NCI-H524 (cell line): ENCODE measurements around the gene KLHDC7B.
A peak's percentile ranks its signal among the peaks of the same experiment; 100 is the strongest.

Source experiments
- DNase-seq, 2 experiments: peaks; one replicate each; lab custom pipeline; 2025; lab: John Stamatoyannopoulos, UW

KLHDC7B gene

DNA sequence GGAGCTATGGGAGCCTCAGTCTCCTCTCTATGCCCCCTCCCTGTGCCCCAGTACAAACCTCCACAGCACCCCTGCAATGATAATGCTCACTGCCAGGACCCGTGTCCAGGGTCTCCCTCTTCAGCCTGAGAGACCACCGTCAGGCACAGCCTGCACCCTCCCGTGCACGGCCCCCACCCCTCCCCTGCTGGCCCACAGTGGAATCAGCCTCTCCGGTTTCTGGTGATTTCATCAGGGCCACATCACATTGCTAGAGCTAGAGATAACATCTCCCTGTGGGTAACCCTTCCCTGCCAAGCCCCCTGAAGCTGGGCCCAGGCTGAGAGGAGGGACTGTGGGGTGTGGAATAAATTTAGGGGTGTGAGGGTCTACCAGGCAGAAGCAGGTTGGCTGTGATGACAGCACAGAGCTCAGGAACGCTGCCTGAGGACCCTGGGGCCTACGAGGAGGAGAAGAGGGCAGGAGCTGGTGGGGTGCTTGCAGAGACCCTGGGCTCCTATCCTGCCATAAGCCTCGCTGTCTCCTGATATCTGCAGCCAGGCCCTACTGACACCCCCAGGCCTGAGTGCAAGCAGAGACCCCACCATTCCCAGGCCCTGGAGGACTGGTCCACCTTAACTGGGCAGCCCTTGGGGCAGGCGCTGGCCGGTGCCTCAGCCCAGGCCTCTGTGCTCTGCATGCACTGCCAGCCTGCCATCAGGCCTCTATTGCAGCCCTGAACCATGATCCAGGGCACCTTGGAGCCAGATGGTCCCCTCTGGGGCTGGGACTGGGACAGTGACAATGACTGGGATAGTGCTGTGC lies at the start of gene KLHDC7B:
Gene KLHDC7B (plus strand): TSS at position 378 of the 804 bp plus-strand sequence. CDS start 345 bp downstream, at position 723.
- DNase-seq = peak in 1 of 2 experiments; percentile 31

DNA sequence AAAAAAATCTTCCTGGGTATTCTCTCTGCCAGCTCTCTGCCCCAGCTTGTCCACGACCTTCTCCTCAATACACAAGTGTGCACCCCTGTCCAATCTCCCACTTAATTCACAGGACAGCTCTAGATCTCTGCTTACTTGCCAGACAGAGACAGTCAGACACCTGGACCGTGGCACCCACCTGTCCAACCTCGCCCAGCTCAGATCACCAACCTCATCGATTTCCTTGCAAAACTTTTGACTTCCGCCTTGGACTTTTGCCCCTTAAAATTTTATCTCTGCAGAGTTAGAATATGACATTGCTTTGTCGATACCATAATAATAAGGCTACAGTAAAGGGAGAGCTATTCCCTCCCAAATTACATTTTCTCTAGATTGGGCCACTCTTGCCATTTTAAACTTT lies 48.6 kb upstream of the KLHDC7B start:
- no peak for DNase-seq

DNA sequence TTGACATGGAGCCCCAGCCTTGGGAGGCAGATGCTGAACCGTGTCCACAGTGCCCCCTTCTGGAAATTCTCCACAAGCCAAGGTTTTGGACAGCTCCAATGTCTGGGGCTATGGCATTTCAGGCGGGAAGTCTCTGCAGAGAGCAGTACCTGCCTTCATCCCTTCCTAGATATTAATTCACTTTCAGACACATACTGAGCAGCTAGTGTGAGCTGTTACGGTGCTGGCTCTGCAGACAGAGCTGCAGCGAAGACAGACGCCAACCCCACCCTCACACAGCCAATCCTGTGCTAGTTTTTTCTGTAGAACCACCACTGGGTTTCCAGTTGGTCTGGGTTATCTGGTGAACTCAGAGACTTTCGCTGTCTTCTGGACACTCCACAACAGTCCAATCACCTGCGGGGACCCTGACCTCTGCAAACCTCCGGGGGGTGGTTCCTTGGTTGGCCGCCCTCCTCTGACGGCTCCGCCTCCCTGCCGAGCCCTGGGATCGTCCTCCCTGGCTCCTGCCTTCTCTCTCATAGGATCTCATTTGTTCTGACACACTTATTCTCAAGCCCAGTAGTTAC lies 47.3 kb upstream of the KLHDC7B start:
- peak; percentile 36 to 86 for DNase-seq

DNA sequence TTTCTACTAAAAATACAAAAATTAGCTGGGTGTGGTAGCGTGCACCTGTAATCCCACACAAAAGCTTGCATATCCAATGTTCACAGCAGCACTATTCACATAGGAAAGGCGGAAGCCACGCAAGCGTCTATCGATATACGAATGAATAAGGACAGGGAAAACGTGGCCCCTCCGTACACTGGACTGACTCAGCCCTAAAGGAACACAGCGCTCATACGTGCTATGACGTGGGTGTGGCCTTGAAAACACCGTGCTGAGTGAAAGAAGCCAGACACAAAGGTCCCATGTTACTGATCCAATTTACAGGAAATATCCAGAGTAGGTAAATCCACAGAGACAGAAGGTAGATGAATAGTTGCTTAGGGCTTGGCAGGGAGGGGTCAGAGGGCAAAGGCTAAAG lies 45.2 kb upstream of the KLHDC7B start:
- no peak for DNase-seq

DNA sequence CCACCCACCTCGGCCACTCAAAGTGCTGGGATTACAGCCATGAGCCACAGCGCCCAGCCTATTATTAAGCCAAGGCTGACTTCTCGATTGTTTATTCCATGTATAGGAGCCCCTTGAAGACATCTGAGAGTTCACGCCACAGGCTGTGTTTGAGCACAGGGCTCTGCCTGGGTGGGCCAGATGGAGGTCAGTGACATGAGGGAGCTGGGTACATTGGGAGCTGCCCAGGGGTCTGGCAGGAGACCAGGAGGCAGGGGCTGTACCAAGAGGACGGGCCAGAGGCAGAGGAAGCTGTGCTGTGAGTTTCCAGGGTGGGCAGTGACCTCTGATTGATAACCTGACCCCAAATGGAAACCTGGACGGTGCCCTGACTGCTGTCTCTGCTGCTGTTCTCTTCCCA lies 43.6 kb upstream of the KLHDC7B start:
- DNase-seq = no peak

DNA sequence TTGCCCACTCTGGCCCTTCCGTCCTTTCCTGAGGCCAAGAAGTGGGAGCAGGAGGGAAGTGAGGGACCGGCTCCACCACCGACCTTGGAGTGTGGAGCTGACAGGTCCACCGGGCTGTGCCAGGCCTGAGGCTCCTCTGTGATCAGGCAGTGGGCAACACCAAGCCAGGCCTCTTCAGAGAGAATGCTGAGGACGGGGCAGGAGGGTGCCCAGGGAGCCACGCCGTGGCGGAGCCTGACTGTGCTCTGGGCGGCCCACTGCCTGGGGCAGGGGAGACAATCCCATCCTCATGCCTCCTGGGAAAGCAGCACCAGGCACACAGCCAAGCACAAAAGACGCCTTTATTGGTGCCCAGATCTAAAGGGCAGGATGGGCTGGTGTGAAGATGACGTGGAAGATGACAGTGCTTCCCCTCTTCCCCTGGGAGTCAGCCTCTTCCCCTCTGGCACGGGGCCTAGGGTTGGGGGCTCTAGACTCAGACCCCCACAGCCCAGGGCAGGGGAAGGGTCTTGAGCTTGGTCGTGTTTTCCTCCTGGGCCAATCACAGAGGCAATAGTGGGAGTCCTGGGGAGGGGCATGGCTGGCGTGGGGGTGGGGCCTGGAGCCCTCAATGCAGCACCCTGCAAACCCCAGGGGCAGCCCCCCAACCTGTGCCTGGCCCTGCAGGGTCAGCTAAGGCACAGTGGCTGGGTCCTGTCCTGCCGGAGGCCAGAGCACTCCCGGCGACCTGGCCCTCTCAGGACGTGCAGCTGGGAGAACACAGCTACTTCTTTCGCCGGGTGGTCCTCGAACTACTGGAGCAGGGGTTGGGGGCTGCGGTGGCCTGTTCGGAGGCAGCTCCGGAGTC lies 42.8 kb upstream of the KLHDC7B start:
- no peak for DNase-seq

DNA sequence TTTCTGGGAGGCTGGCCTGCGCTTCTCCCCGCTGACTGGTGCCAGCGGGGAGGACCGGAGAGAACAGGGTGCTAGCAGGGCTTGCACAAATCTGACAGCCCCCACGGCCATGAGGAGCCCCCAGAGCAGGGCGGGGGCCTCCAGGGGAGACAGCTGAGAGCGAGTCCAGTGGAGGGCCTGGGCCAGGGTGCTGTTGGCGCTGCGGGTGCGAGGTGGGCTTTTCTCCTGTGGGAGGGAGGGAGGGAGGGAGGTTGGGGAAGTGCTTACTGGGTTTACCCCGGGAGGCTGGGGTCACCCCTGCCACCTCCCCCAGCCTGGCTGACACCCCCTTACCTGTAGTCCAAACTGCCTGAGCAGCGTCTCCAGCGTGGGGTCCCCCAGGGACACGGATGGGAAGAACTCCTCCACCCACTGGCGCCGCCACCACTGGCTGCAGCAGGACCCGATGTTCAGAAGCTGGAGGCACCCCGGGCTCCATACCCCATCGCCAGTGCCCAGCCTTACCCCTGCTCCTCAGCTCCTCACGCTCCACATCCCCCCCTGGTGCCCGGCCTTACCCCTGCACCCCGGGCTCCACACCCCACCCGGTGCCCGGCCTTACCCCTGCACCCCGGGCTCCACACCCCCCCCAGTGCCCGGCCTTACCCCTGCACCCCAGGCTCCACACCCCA lies 42.1 kb upstream of the KLHDC7B start:
- no peak for DNase-seq

DNA sequence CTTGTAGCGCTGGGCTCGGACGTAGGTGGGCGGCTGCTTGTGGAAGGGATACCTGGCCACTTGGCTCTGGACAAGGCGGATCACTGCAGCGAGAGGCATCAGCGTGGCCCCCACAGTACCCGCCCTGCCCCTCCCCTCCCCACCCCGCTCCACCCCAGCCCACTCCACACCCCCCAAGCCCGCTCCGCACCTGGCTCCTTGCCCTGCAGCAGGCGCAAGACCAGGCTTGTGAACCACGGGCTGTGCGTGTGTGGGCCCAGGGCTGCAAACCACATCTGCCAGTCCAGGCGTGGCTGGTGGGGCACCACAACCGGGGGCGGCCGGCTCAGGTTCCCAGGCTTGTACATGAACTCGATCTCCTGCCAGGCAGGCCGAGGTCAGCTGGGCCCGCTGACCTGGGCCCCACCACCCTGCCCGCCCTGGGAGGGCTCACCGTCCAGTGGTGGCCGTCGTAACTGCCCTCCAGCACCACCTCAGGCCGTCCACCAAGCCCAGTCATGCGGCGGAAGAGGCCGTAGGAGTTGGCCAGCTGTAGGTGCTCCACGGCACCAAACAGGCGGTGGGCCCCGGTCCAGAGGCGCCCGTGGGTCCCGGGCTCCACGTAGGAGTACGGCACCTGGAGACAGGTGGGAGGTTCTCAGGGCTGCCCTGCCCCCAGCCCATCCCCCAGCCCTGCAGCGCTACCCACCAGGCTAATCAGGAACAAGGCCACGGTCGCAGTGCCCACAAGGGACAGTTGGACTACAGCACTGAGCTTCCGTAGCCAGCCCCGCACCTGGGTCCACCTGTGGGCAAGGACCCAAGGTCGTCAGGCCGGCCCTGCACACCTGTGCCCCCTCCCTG lies 41.1 kb upstream of the KLHDC7B start:
- DNase-seq = no peak

DNA sequence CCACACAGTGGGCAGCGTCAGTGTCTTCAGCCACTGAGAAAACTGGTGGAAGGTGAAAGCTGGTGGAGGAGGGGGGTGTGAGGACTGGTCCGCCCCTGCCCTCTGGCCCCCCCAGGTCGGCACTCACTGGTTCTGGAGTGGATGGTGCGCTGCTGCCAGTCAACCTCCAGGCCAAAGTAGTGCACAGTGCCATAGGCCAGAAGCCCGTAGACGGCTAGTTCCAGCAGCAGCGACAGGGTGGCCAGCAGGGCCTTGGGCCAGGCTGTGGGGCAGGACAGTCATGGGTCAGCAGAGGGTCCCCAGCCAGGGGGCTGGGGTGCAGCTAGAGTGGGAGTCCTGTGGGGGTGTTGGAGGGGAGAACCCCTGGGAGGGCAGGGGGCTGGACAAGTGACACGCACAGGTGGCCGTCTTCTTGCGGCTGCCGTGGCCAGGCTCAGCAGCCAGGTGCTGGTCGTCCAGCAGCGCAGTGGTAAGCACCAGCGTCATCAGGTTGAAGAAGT lies 40.4 kb upstream of the KLHDC7B start:
- DNase-seq = no peak

DNA sequence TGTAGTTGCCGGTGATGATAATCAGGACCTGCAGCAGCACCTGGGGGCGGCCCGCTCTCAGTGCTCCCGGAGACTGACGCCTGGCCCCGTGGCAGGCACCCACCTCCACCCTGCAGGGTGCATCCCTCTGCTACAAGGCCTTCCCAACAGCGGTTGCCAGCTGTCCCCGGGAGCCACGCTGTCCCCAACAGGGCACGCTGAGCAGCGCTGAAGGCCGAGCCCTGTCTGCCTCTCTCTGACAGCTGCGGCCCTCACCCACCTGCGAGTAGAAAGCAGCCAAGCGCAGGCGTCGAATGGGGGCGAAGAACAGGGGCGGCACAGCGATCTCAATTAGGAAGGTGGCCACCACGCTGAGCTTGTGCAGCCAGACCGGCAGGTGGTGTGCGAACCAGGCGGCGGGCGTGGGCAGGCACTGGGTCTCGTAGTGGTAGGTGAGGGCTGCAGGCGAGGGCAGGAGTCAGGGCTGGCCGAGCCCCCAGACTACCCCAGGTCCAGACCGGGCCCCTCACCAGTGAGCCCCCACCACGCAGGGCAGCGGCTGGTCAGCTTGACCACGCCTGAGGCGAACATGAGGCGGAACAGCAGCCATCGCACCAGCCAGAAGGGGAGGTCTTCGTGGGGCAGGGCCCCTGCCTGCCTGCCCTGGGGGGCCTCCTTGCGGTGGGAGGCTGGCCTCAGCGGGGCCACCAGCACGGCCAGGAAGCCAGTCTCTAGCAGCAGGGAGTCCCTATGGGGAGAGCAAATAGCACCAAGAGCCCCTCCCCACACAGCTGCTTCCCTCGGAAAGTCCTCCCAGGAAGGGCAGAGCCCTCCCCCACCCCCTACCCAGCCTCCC lies 39.7 kb upstream of the KLHDC7B start:
- DNase-seq = no peak

DNA sequence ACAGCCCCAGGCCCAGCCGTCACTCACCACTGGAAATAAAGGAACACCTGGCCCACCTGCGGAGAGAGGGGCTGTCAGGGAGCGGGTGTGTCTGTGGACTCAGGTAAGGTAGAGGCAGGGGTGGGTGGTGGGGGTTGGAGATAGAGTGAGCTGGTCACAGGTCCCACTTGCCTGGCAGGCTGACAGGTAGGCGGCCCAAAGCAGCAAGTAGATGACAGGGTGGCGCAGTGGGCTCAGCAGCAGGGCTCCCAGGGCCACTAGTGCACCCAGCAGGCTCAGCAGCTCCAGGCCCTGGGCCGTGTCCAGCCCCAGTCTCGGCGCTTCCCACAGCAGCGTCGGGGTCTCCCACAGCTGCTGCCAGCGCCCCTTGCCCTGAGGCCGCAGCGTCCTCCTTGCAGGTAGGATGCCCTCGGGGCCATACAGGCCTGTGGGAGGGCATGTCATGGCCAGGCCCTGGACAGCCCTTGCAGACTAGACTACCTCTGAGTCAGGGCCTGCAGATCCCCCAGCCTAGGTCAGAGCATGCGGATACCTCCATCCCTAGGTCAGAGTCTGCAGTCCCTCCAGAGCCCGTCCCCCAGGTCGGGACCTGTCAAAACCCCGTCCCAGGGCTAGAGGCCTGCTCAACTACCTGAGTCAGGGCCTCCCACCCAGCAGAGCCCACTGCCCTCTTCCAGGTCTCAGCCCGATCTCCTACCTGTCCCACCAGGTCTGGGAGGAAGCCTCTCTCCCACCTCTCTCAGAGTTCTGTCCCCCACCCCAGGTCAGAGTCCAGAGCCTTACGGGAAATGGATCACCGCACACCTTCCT lies 38.9 kb upstream of the KLHDC7B start:
- peak in 1 of 2 experiments; percentile 35 for DNase-seq

DNA sequence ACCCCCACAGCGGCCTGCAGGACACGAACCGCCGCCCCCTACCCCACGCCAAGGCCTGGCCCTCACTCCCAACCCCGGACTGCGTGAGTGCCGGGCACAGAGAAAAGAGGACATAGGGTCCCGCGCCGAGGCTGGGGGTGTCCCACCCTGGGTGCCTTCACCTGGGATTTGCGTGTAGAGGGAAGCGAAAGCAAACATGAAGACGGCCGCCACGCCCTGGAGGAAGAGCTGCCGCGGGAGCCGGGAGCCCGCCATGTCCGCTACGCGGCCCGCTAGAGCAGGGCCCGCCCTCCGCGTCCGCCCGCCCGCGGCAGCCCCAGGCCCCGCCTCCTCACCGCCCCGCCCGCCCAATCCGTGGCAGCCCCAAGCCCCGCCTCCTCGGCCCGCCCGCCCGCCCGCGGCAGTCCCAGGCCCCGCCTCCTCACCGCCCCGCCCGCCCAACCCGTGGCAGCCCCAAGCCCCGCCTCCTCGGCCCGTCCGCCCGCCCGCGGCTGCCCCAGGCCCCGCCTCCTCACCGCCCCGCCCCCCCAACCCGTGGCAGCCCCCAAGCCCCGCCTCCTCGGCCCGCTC lies 38.2 kb upstream of the KLHDC7B start, which contains the start of gene LMF2:
Gene LMF2 (minus strand): TSS at position 282 of the 570 bp plus-strand sequence. CDS start 27 bp downstream, at position 255.
- no peak for DNase-seq

DNA sequence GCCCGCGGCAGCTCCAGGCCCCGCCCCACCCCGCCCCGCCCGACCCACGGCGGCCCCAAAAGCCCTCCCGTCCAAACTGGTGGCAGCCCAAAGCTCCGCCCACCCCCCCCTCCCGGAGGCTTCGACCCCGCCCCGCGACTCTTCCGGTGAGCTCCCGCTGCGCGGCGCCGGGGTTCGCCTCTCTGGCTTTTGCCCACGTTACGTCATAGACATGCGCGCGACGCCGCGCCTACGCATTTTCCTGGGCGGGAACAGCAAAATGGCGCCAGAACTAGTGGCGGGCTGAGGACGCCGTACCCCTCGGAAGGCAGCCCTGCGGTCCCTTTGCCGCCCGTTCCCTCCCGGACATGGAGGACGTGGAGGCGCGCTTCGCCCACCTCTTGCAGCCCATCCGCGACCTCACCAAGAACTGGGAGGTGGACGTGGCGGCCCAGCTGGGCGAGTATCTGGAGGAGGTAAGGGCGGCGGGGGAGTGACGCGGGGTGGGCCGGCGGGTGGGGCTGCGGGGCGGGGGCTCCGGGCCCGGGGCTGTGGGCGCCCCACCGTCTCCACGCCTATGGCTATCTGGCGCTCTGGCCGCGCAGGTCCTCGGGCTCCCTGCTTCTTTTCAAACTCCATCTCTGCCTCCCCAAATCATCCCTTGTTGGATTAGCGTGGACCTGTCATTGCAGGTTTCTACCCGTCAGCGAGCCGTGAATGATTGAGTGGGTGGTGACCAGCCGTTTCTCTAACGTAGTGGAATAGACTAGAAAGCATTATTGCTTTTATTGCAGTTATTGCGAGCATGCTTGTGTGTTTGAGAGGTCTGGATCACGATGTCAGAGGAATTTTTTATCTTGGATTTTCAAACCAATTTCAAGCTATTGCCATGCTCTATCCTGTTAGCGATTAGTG lies 37.5 kb upstream of the KLHDC7B start, which contains the start of gene NCAPH2:
Gene NCAPH2 (plus strand): TSS at position 234 of the 894 bp plus-strand sequence. CDS start 114 bp downstream, at position 348.
- peak; percentile 94 to 98 for DNase-seq

DNA sequence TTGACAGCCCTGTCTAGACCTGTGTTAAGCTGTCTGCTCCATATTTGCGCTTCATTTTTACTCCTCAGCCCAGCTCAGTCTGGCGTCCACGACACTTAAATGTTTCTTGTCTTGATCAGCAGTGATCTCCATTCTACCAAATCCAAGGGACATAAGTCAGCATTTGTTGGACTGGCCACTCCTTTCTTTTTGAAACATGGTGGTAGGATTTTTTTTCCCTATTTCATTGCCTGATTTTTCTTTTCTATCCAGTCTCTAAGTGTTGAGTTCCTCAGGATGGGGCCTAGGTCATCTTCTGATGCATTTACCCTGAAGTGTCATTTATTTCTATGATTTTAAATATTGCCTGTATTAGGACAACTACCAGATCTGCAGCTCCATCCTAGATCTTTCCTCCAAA lies 36.8 kb upstream of the KLHDC7B start:
- no peak for DNase-seq

DNA sequence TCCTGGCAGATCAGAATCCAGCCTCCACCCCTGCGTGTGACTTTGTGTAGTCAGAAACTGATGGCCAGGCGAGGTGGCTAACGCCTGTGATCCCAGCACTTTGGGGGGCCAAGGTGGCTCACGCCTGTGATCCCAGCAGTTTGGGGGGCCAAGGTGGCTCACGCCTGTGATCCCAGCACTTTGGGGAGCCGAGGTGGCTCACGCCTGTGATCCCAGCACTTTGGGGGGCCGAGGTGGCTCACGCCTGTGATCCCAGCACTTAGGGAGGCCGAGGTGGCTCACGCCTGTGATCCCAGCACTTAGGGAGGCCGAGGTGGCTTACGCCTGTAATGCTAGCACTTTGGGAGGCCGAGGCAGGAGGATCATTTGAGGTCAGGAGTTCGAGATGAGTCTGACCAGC lies 32.5 kb upstream of the KLHDC7B start:
- no peak for DNase-seq

DNA sequence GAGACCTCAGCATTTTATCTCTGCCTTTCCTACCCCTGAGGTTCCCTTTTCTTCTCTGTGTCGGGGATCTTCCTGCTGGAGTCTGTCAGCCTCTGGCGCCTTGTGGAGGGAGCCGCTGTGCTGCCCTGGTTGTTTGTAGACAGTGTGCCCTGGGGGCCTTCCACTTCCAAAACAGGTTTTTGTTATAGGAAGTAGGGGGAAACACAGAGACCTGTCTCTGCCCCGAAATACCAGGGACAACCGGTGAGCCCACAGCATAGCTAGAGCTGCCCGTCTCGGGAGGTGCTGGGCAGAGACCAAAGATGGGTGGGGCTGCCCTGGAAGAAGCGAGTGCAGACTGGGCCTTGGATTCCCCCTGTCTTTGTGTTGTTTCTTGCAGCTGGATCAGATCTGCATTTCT lies 29.6 kb upstream of the KLHDC7B start:
- no peak for DNase-seq

DNA sequence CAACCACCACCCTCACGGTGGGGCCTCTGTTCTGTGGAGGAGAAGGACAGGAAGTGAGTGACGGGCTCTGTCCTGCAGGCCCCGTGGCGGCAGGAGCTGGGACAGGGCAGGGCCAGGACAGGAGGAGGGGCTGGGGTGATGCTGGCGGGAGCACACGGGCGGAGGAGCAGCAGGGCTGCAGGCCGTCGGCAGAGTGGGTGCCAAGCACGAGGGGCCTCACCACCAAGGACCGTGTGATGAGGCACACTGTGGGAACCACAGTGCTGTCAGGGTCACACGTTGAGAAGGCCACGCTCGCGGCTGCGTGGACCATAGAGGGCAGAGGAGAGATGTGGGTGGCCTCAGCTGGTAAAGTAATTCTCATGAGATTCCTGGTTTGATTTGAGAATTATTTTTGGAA lies 28.8 kb upstream of the KLHDC7B start:
- DNase-seq = no peak
